Kidney epithelial cell (primary cell): ENCODE measurements around the gene GRK3. TPM values are rescaled to one million over a fixed set of nuclear protein-coding genes. Genes with fewer than 3 reads are reported as not detected.
"Not testable (repeated sequence)": the region's sequence is repeated elsewhere in the genome, so short reads cannot be mapped to it uniquely, and the experiment has no call there.

Experiments
- DNase-seq: peaks from one replicate; pipeline ENCODE4 v3.0.0-alpha.2; 2010; ENCODE audit warnings: low read depth
- H3K27me3 ChIP-seq: 2 replicates; pipeline ENCODE4 v1.6.0; 2011; ENCODE audit warnings: low read length; ENCODE audit not compliant: control insufficient read depth, insufficient read depth
- H3K36me3 ChIP-seq: 2 replicates; pipeline ENCODE4 v1.5.1; 2011; ENCODE audit warnings: low read length; ENCODE audit not compliant: control insufficient read depth, insufficient read depth
- H3K4me3 ChIP-seq: 2 replicates; pipeline ENCODE4 v1.5.1; 2011; ENCODE audit warnings: low read depth, mild to moderate bottlenecking, control low read depth, low read length
- total RNA-seq: library from RNA; depleted of rRNA; stranded (reverse); fragments of >200 nt; gene quantifications from 2 replicates; pipeline ENCODE4 v1.2.3, GENCODE V29; 2015
- TF ChIP-seq, protein P1 (sequence below): IDR thresholded peaks from 2 replicates; pipeline ENCODE4 v1.5.1; 2011; ENCODE audit warnings: mild to moderate bottlenecking, moderate library complexity, low read length, control low read depth, inconsistent platforms; ENCODE audit not compliant: insufficient read depth, poor library complexity, severe bottlenecking

GRK3 gene
- total RNA-seq, 1 donor from 2014 or later = 5.8 TPM

DNA sequence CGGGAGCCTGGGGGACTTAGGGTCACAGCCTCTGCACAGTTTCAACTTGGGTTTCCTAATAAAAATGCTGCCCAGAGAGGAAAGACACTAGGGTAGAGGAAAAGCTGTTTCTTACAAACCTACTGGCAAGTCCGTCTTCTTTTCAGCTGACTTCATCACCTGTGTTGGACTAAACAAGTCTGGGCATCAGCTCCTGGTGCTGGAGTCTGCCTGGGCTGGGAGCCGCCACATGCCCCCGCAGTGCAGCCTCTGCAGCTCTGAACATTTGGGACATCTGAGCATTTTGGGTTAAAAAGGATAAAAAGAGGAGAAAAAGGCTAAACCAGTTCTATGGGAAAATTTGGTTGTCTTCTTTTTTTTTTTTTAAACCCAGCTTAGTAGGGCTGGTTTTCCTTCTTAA is 49.1 kb downstream of the GRK3 start:
- not testable (repeated sequence) for H3K4me3 ChIP-seq, H3K36me3 ChIP-seq, DNase-seq, H3K27me3 ChIP-seq

DNA sequence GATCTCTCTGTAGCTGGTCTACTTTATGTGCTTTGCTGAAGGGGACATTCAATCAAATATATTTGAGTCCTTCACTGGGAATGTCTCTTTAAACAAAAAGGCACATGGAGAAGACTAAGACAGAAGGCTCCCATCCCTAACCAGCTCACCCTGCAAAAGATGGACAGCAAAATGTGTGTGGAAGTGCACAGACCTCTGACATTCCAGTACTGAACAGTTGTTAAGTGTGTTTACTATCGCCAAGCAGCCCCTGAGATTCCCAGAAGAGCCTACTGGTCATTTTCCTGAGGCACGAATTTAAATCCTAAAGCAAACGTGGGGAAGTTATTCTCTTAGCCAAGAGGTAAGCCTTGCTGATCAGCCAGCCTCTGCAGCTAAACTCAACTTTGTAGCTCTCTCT is 50.3 kb downstream of the GRK3 start:
- not testable (repeated sequence) for DNase-seq, H3K4me3 ChIP-seq, H3K27me3 ChIP-seq, H3K36me3 ChIP-seq

DNA sequence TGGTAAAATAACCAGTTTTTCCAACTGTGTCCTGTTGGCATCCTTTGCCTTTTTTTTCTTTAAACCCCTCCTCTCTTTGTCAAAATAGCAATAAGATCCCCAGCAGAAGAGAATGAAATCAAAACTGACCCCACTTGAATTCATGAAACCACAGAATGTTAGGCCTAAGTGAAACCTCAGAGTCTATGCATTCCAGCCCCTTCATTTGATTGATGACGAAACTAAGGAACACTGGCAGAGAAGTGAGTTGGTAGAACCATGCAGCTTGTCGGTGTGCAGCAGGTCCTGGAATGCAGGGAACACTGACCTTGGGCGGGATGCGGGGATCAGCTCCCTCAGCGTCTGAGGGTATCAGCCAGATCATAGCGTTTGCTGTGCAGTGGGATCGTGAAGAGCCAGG is 57.5 kb downstream of the GRK3 start:
- Histone ChIP-seq H3K36me3 (no peaks in the 10 kb centered on the region), H3K4me3 (no peak overlapping the region), H3K27me3 (no peaks in the 10 kb centered on the region)
- no peak for DNase-seq
- TF ChIP-seq, protein P1, sequence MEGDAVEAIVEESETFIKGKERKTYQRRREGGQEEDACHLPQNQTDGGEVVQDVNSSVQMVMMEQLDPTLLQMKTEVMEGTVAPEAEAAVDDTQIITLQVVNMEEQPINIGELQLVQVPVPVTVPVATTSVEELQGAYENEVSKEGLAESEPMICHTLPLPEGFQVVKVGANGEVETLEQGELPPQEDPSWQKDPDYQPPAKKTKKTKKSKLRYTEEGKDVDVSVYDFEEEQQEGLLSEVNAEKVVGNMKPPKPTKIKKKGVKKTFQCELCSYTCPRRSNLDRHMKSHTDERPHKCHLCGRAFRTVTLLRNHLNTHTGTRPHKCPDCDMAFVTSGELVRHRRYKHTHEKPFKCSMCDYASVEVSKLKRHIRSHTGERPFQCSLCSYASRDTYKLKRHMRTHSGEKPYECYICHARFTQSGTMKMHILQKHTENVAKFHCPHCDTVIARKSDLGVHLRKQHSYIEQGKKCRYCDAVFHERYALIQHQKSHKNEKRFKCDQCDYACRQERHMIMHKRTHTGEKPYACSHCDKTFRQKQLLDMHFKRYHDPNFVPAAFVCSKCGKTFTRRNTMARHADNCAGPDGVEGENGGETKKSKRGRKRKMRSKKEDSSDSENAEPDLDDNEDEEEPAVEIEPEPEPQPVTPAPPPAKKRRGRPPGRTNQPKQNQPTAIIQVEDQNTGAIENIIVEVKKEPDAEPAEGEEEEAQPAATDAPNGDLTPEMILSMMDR = no peak

DNA sequence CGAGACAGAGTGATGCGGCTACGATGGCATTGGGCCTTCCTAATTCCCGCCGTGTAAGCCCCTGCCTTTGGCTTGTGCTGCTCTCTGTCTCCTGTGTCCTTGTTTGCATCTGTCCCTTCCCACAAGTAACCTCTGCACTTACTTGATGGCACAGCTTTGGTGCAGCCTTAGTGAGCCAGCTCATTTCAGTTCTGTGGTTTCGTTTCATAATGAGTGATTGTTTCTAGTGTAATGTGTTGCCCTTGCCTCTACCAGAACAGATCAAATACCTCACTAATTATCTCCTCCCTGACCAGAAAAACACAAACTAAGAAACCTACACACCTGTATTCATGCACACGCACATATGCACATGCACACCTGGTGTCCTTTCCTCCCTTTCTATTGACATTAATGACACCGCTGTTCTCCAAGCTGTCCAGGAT is 58.8 kb downstream of the GRK3 start:
- TF ChIP-seq, protein P1 = no peak
- Histone ChIP-seq H3K4me3 (no peak overlapping the region), H3K27me3 (no peaks in the 10 kb centered on the region), H3K36me3 (no peaks in the 10 kb centered on the region)
- DNase-seq = no peak

DNA sequence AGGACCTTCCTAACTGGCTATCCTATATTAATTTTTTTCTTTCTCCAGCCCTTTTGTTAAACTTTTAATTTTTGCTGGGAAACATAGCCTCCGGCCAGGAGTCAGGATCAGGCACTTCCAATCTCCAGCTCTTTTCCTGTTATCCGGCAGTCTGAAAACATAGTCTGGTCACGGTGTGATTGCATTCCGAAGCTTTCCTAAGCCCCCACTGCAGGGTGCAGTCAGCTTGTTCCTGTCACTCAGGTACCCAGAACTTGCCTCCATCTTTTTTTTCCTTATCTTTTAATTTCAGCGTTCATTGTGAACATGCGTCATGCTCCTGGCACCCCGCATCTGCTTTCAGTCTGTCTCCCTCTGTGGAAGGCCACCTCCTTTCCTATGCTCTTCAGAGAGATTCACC is 59.4 kb downstream of the GRK3 start:
- no peak for DNase-seq
- Histone ChIP-seq H3K27me3 (no peaks in the 10 kb centered on the region), H3K4me3 (no peak overlapping the region), H3K36me3 (no peaks in the 10 kb centered on the region)
- TF ChIP-seq, protein P1 = no peak

DNA sequence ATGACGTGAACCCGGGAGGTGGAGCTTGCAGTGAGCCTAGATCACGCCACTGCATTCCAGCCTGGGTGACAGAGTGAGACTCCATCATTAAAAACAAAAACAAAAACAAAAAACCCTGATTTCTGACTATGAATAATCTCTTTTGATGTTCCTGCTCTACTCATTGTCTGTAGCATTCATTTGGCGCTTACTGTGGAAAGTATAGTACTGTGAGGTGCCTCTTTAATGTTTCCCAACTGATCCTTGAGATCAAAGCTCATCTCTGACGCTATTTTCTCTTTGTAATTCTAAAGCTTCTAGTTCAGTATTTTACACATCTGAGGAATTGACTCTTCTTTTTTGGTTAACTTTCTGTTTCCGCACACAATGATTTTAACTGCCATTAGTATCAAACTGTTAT is 60.0 kb downstream of the GRK3 start:
- TF ChIP-seq, protein P1 = no peak
- H3K36me3 ChIP-seq = no peaks in the 10 kb centered on the region
- no peaks in the 10 kb centered on the region for H3K27me3 ChIP-seq
- no peak for DNase-seq
- H3K4me3 ChIP-seq = no peak overlapping the region

DNA sequence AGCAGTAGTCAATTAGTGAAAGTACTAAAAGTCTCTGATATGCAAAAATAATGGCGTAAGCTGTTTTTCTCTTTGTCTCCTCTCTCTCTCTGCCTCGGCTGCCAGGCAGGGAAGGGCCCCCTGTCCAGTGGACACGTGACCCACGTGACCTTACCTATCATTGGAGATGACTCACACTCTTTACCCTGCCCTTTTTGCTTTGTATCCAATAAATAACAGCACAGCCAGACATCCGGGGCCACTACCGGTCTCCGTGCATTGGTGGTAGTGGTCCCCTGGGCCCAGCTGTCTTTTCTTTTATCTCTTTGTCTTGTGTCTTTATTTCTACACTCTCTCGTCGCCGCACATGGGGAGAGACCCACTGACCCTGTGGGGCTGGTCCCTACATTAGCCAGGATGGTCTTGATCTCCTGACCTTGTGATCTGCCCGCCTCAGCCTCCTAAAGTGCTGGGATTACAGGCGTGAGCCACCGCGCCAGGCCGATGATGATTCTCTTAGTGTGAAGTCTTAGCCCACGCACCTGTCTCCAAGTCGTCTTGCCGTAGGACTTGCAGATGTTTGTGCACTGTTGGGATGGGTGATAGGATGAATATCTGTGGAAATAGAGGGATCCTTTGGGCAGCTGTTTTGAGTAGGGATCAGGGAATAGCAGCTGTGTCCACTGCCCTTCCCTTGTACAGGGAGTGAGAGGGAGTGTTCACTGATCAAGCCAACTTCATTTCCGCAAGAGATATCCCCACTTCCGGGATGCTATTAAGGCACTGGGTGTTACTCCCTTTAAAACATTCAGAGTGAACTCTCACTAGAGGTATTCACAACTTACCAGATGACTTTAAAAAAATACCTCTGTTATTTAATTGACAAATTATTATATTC is 61.5 kb downstream of the GRK3 start:
- not testable (repeated sequence) for H3K36me3 ChIP-seq

More for the DNA sequence above, 61.5 kb downstream of the GRK3 start:
- H3K4me3 ChIP-seq, DNase-seq, H3K27me3 ChIP-seq: not testable (repeated sequence)
